Measurements from ENCODE around the gene ACOX3.
"Not testable (repeated sequence)": the region's sequence is repeated elsewhere in the genome, so short reads cannot be mapped to it uniquely, and the experiment has no call there.

ACOX3 gene

DNA sequence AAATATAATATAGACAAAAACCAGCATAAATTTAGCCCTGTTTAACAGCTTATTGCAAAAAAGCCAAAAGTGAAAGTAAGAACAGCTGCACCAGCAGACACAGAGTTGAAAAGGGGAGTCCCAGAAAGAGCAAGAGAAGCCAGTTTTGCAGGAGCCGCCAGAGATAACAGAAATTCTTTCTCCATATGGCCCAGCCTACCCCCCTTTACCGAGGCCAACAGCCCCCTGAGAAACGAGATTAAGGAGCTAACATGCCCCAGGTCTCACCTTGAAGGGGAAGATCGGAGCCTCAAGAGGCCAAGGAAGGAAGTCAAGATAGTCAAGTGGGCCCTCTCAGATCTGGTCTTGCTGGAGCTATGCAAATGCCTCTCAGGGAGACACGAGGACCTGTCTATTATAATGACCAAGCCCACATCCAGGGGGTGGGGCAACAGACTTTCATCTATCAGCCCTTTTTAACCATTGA is 4.8 kb downstream of the ACOX3 start:
- peak in 1 of 3 donors; percentile 5 for DNase-seq
- Histone ChIP-seq H3K9me3 (ENCODE audit: control insufficient read depth, low read length) (no peaks in the 10 kb centered on the region), H3K27me3 (replicated peaks; ENCODE audit: control insufficient read depth, insufficient read depth, low read length, poor library complexity, severe bottlenecking) (no peaks in the 10 kb centered on the region), H3K27ac (ENCODE audit: insufficient read depth, low read length, poor library complexity, severe bottlenecking) (peak overlapping the region; percentile 76), H3K4me1 (ENCODE audit: control insufficient read depth, insufficient read depth, low read length, poor library complexity, severe bottlenecking) (peaks cover 13% of the 10 kb centered on the region), H3K36me3 (ENCODE audit: control insufficient read depth, insufficient read depth, low read length) (no peaks in the 10 kb centered on the region), H3K4me3 (ENCODE audit: insufficient read depth, low read depth, low read length, poor library complexity, severe bottlenecking) (peak overlapping the region; percentile 58)

DNA sequence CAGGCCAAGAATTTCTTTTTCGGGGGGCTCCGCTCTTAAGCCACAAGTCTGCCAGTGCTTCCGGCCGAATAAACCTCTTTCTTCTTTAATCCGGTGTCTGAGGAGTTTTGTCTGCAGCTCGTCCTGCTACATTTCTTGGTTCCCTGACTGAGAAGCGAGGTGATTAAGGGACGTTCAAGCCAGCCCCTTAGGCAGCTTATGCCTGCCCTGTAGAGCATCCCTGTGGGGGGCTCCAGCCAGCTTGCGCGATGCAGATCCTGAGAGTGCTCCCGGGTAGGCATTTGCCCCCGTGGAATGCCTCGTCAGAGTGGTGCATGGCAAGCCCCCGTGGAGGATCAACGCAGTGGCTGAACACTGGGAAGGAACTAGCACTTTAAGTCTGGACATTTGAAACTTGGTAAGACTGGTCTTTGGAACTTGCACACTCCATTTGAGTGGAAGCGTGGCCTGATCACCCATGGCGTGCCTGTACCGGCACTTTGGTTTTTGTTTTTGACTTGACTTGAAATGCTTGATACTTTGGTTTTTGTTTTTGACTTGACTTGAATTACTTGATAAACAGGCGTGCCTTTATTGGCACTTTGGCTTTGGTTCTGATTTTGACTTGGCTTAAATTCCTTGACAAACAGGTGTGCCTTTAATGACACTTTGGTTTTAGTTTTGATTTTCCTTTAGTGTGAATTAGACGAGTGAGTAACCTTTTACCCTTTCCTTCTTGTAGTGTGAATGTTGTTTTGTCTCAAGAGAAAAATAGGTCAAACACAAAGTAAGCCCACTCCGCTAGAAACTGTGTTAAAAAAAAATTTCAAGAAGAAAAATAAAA is 6.1 kb downstream of the ACOX3 start:
- H3K27me3 ChIP-seq (replicated peaks; ENCODE audit: control insufficient read depth, insufficient read depth, low read length, poor library complexity, severe bottlenecking): no peaks in the 10 kb centered on the region
- H3K9me3 ChIP-seq (ENCODE audit: control insufficient read depth, low read length): no peaks in the 10 kb centered on the region
- no peak overlapping the region for H3K27ac ChIP-seq (ENCODE audit: insufficient read depth, low read length, poor library complexity, severe bottlenecking)
- no peak for DNase-seq
- H3K4me1 ChIP-seq (ENCODE audit: control insufficient read depth, insufficient read depth, low read length, poor library complexity, severe bottlenecking): peaks cover 11% of the 10 kb centered on the region
- H3K4me3 ChIP-seq (ENCODE audit: insufficient read depth, low read depth, low read length, poor library complexity, severe bottlenecking): no peak overlapping the region
- no peaks in the 10 kb centered on the region for H3K36me3 ChIP-seq (ENCODE audit: control insufficient read depth, insufficient read depth, low read length)

- no peak for DNase-seq
- Histone ChIP-seq H3K4me3 (ENCODE audit: insufficient read depth, low read depth, low read length, poor library complexity, severe bottlenecking) (no peak overlapping the region), H3K36me3 (ENCODE audit: control insufficient read depth, insufficient read depth, low read length) (no peaks in the 10 kb centered on the region), H3K4me1 (ENCODE audit: control insufficient read depth, insufficient read depth, low read length, poor library complexity, severe bottlenecking) (peaks cover 16% of the 10 kb centered on the region), H3K9me3 (ENCODE audit: control insufficient read depth, low read length) (no peaks in the 10 kb centered on the region), H3K27me3 (replicated peaks; ENCODE audit: control insufficient read depth, insufficient read depth, low read length, poor library complexity, severe bottlenecking) (no peaks in the 10 kb centered on the region), H3K27ac (ENCODE audit: insufficient read depth, low read length, poor library complexity, severe bottlenecking) (no peak overlapping the region)
These were observed 7.4 kb downstream of the ACOX3 start for GRCh38 chr4:8433136-8433535.

DNA sequence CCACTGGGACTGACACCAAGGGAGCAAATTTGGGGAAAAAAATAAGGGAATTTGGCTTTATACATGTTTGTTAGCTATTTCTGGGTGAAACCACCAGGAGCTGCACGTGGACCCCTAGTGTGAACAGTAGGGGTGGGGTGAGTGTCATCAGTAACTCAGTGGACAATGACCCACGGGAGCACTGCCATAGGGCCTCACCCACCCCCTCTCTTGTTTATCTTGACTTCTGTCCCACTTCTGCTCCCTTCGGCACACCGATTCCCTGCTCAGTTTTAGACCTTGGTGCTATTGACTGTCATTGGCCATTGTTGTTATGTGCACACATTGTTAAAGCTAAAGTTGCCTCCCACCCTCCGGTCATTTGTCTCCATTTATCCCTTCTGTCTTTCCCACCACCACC is 9.0 kb downstream of the ACOX3 start:
- H3K27ac ChIP-seq (ENCODE audit: insufficient read depth, low read length, poor library complexity, severe bottlenecking): no peak overlapping the region
- no peaks in the 10 kb centered on the region for H3K27me3 ChIP-seq (replicated peaks; ENCODE audit: control insufficient read depth, insufficient read depth, low read length, poor library complexity, severe bottlenecking)
- no peaks in the 10 kb centered on the region for H3K9me3 ChIP-seq (ENCODE audit: control insufficient read depth, low read length)
- no peaks in the 10 kb centered on the region for H3K36me3 ChIP-seq (ENCODE audit: control insufficient read depth, insufficient read depth, low read length)
- H3K4me3 ChIP-seq (ENCODE audit: insufficient read depth, low read depth, low read length, poor library complexity, severe bottlenecking): no peak overlapping the region
- peaks cover 25% of the 10 kb centered on the region for H3K4me1 ChIP-seq (ENCODE audit: control insufficient read depth, insufficient read depth, low read length, poor library complexity, severe bottlenecking)
- DNase-seq: no peak

- peaks cover 15% of the 10 kb centered on the region for H3K4me1 ChIP-seq (ENCODE audit: control insufficient read depth, insufficient read depth, low read length, poor library complexity, severe bottlenecking)
- H3K27me3 ChIP-seq (replicated peaks; ENCODE audit: control insufficient read depth, insufficient read depth, low read length, poor library complexity, severe bottlenecking): no peaks in the 10 kb centered on the region
- H3K36me3 ChIP-seq (ENCODE audit: control insufficient read depth, insufficient read depth, low read length): no peaks in the 10 kb centered on the region
- DNase-seq: peak; percentile 88 to 89 (median 89)
- no peaks in the 10 kb centered on the region for H3K9me3 ChIP-seq (ENCODE audit: control insufficient read depth, low read length)
- peak overlapping the region; percentile 61 for H3K27ac ChIP-seq (ENCODE audit: insufficient read depth, low read length, poor library complexity, severe bottlenecking)
- peak overlapping the region; percentile 93 for H3K4me3 ChIP-seq (ENCODE audit: insufficient read depth, low read depth, low read length, poor library complexity, severe bottlenecking)
These were observed 12.0 kb downstream of the ACOX3 start for GRCh38 chr4:8428288-8429097.

- Histone ChIP-seq H3K4me3 (ENCODE audit: insufficient read depth, low read depth, low read length, poor library complexity, severe bottlenecking) (peak overlapping the region; percentile 93), H3K4me1 (ENCODE audit: control insufficient read depth, insufficient read depth, low read length, poor library complexity, severe bottlenecking) (peaks cover 15% of the 10 kb centered on the region), H3K9me3 (ENCODE audit: control insufficient read depth, low read length) (no peaks in the 10 kb centered on the region), H3K36me3 (ENCODE audit: control insufficient read depth, insufficient read depth, low read length) (no peaks in the 10 kb centered on the region), H3K27me3 (replicated peaks; ENCODE audit: control insufficient read depth, insufficient read depth, low read length, poor library complexity, severe bottlenecking) (no peaks in the 10 kb centered on the region), H3K27ac (ENCODE audit: insufficient read depth, low read length, poor library complexity, severe bottlenecking) (peak overlapping the region; percentile 61)
- DNase-seq: no peak
These were observed 12.7 kb downstream of the ACOX3 start for GRCh38 chr4:8427761-8428287.

DNA sequence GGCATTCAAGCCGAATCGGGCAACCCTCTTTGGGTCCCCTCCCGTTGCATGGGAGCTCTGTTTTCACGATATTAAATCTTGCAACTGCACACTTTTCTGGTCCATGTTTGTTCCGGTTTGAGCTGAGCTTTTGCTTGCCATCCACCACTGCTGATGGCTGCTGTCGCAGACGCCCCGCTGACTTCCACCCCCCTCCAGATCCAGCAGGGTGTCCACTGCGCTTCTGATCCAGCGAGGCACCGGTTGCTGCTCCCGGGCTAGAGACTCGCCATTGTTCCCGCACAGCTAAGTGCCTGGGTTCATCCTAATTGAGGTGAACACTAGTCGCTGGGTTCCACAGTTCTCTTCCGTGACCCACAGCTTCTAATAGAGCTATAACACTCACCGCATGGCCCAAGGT is 13.3 kb downstream of the ACOX3 start:
- DNase-seq: no peak
- Histone ChIP-seq H3K36me3 (ENCODE audit: control insufficient read depth, insufficient read depth, low read length) (no peaks in the 10 kb centered on the region), H3K9me3 (ENCODE audit: control insufficient read depth, low read length) (no peaks in the 10 kb centered on the region), H3K27ac (ENCODE audit: insufficient read depth, low read length, poor library complexity, severe bottlenecking) (no peak overlapping the region), H3K4me1 (ENCODE audit: control insufficient read depth, insufficient read depth, low read length, poor library complexity, severe bottlenecking) (peaks cover 15% of the 10 kb centered on the region), H3K27me3 (replicated peaks; ENCODE audit: control insufficient read depth, insufficient read depth, low read length, poor library complexity, severe bottlenecking) (no peaks in the 10 kb centered on the region), H3K4me3 (ENCODE audit: insufficient read depth, low read depth, low read length, poor library complexity, severe bottlenecking) (no peak overlapping the region)

DNA sequence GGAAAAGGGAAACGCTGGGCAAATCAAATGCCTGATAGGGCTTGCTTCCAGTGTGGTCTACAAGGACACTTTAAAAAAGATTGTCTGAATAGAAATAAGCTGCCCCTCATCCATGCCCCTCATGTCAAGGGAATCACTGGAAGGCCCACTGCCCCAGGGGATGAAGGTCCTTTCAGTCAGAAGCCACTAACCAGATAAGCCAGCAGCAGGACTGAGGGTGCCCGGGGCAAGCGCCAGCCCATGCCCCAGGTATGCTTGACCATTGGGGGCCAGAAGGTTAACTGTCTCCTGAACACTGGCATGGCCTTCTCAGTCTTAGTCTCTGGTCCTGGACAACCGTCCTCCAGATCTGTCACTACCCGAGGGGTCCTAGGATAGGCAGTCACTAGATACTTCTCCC is 17.7 kb downstream of the ACOX3 start:
- no peaks in the 10 kb centered on the region for H3K9me3 ChIP-seq (ENCODE audit: control insufficient read depth, low read length)
- DNase-seq: no peak
- no peak overlapping the region for H3K27ac ChIP-seq (ENCODE audit: insufficient read depth, low read length, poor library complexity, severe bottlenecking)
- H3K27me3 ChIP-seq (replicated peaks; ENCODE audit: control insufficient read depth, insufficient read depth, low read length, poor library complexity, severe bottlenecking): no peaks in the 10 kb centered on the region
- H3K36me3 ChIP-seq (ENCODE audit: control insufficient read depth, insufficient read depth, low read length): no peaks in the 10 kb centered on the region
- peaks cover 7% of the 10 kb centered on the region for H3K4me1 ChIP-seq (ENCODE audit: control insufficient read depth, insufficient read depth, low read length, poor library complexity, severe bottlenecking)
- no peak overlapping the region for H3K4me3 ChIP-seq (ENCODE audit: insufficient read depth, low read depth, low read length, poor library complexity, severe bottlenecking)

- no peaks in the 10 kb centered on the region for H3K27me3 ChIP-seq (replicated peaks; ENCODE audit: control insufficient read depth, insufficient read depth, low read length, poor library complexity, severe bottlenecking)
- H3K9me3 ChIP-seq (ENCODE audit: control insufficient read depth, low read length): no peaks in the 10 kb centered on the region
- peaks cover 2% of the 10 kb centered on the region for H3K4me1 ChIP-seq (ENCODE audit: control insufficient read depth, insufficient read depth, low read length, poor library complexity, severe bottlenecking)
- no peaks in the 10 kb centered on the region for H3K36me3 ChIP-seq (ENCODE audit: control insufficient read depth, insufficient read depth, low read length)
- DNase-seq: no peak
- no peak overlapping the region for H3K4me3 ChIP-seq (ENCODE audit: insufficient read depth, low read depth, low read length, poor library complexity, severe bottlenecking)
- H3K27ac ChIP-seq (ENCODE audit: insufficient read depth, low read length, poor library complexity, severe bottlenecking): no peak overlapping the region
These were observed 18.2 kb downstream of the ACOX3 start for GRCh38 chr4:8422327-8422726.

DNA sequence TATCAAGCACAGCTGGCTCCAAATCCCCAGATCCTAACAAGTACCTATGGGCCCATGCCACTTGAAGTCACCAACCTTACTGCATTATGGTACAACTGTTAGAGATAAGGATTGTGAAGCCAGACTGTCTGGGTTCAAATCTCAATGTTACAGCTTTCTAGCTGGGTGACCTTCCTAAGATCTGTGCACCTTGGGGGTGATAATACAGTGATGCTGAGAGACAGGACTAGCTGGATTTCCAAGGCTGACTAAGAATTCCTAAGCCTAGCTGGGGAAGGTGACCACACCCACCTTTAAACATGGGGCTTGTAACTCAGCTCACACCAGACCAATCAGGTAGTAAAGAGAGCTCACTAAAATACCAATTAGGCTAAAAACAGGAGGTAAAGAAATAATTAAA is 20.4 kb downstream of the ACOX3 start:
- not testable (repeated sequence) for H3K27ac ChIP-seq (ENCODE audit: insufficient read depth, low read length, poor library complexity, severe bottlenecking); H3K4me1 ChIP-seq (ENCODE audit: control insufficient read depth, insufficient read depth, low read length, poor library complexity, severe bottlenecking); H3K4me3 ChIP-seq (ENCODE audit: insufficient read depth, low read depth, low read length, poor library complexity, severe bottlenecking); DNase-seq; H3K9me3 ChIP-seq (ENCODE audit: control insufficient read depth, low read length); H3K27me3 ChIP-seq (replicated peaks; ENCODE audit: control insufficient read depth, insufficient read depth, low read length, poor library complexity, severe bottlenecking); H3K36me3 ChIP-seq (ENCODE audit: control insufficient read depth, insufficient read depth, low read length)

All from effector memory CD4-positive, alpha-beta T cell (primary cell).